ENCODE data around the gene FAXDC2.

Gene FAXDC2

GRCh38 chr5:154811653-154812465, 38.5 kb downstream of the FAXDC2 start:
- peaks cover 3% of the 10 kb centered on the region for H3K79me2 ChIP-seq
- H3K4me2 ChIP-seq (ENCODE audit: low read length), result no peak overlapping the region
- TF ChIP-seq CTCF (IDR thresholded peaks at IDR 0.05), result peak; percentile 100
- no peak overlapping the region for H3K9ac ChIP-seq
- H3K4me3 ChIP-seq (ENCODE audit: low read depth, low read length), result no peak overlapping the region
- H3K27me3 ChIP-seq (ENCODE audit: control insufficient read depth, insufficient read depth, low read length), result no peaks in the 10 kb centered on the region
- no peaks in the 10 kb centered on the region for H3K9me3 ChIP-seq (ENCODE audit: control insufficient read depth, low read length)
- peaks cover 3% of the 10 kb centered on the region for H3K36me3 ChIP-seq (ENCODE audit: control insufficient read depth, insufficient read depth, low read length)
- H3K27ac ChIP-seq, result peak overlapping the region; percentile 9
- no peak overlapping the region for H2AFZ ChIP-seq
- H3K4me1 ChIP-seq, result peaks cover 5% of the 10 kb centered on the region

GRCh38 chr5:154811239-154811638, 39.2 kb downstream of the FAXDC2 start:
- Histone ChIP-seq H3K9ac (no peak overlapping the region), H3K36me3 (ENCODE audit: control insufficient read depth, insufficient read depth, low read length) (peaks cover 3% of the 10 kb centered on the region)

GRCh38 chr5:154806176-154806575, 44.2 kb downstream of the FAXDC2 start:
- Histone ChIP-seq H3K27ac (no peak overlapping the region), H3K9me3 (ENCODE audit: control insufficient read depth, low read length) (no peaks in the 10 kb centered on the region), H3K79me2 (peaks cover 14% of the 10 kb centered on the region), H3K4me2 (ENCODE audit: low read length) (no peak overlapping the region), H2AFZ (no peak overlapping the region), H3K9ac (no peak overlapping the region), H3K4me3 (ENCODE audit: low read depth, low read length) (no peak overlapping the region), H3K27me3 (ENCODE audit: control insufficient read depth, insufficient read depth, low read length) (no peaks in the 10 kb centered on the region), H3K4me1 (no peaks in the 10 kb centered on the region), H3K36me3 (ENCODE audit: control insufficient read depth, insufficient read depth, low read length) (no peaks in the 10 kb centered on the region)
- no peak for TF ChIP-seq CTCF (IDR thresholded peaks at IDR 0.05)

More at GRCh38 chr5:154811239-154811638, 39.2 kb downstream of the FAXDC2 start:
- no peak for TF ChIP-seq CTCF (IDR thresholded peaks at IDR 0.05)
- Histone ChIP-seq H3K79me2 (peaks cover 3% of the 10 kb centered on the region), H3K4me1 (peaks cover 2% of the 10 kb centered on the region), H3K9me3 (ENCODE audit: control insufficient read depth, low read length) (no peaks in the 10 kb centered on the region), H2AFZ (no peak overlapping the region), H3K4me3 (ENCODE audit: low read depth, low read length) (no peak overlapping the region), H3K27me3 (ENCODE audit: control insufficient read depth, insufficient read depth, low read length) (no peaks in the 10 kb centered on the region), H3K4me2 (ENCODE audit: low read length) (no peak overlapping the region), H3K27ac (peak overlapping the region; percentile 9)

- Histone ChIP-seq H2AFZ (no peak overlapping the region), H3K4me2 (ENCODE audit: low read length) (no peak overlapping the region), H3K4me3 (ENCODE audit: low read depth, low read length) (no peak overlapping the region), H3K9me3 (ENCODE audit: control insufficient read depth, low read length) (no peaks in the 10 kb centered on the region), H3K27ac (no peak overlapping the region), H3K36me3 (ENCODE audit: control insufficient read depth, insufficient read depth, low read length) (no peaks in the 10 kb centered on the region), H3K79me2 (peaks cover 17% of the 10 kb centered on the region), H3K9ac (no peak overlapping the region), H3K27me3 (ENCODE audit: control insufficient read depth, insufficient read depth, low read length) (no peaks in the 10 kb centered on the region), H3K4me1 (no peaks in the 10 kb centered on the region)
- no peak for TF ChIP-seq CTCF (IDR thresholded peaks at IDR 0.05)
These were observed 48.4 kb downstream of the FAXDC2 start for GRCh38 chr5:154802050-154802449.

- Histone ChIP-seq H3K36me3 (ENCODE audit: control insufficient read depth, insufficient read depth, low read length) (no peaks in the 10 kb centered on the region), H3K4me3 (ENCODE audit: low read depth, low read length) (no peak overlapping the region), H3K4me1 (no peaks in the 10 kb centered on the region), H3K9ac (no peak overlapping the region), H3K4me2 (ENCODE audit: low read length) (no peak overlapping the region), H3K27ac (no peak overlapping the region), H3K27me3 (ENCODE audit: control insufficient read depth, insufficient read depth, low read length) (no peaks in the 10 kb centered on the region), H3K9me3 (ENCODE audit: control insufficient read depth, low read length) (no peaks in the 10 kb centered on the region), H2AFZ (no peak overlapping the region), H3K79me2 (peaks cover 20% of the 10 kb centered on the region)
- TF ChIP-seq CTCF (IDR thresholded peaks at IDR 0.05), result no peak
These were observed 49.3 kb downstream of the FAXDC2 start for GRCh38 chr5:154801083-154801482.

Measured in parathyroid adenoma (tissue), 2 donors.